HG03439 (cell line): ENCODE results near the gene NDUFA3.

Experiments
- ATAC-seq: cut with Tn5 transposase; IDR thresholded peaks from one replicate; pipeline ENCODE4 v1.9.1; 2021; ENCODE audit warnings: mild to moderate bottlenecking, moderate library complexity; ENCODE audit not compliant: unreplicated experiment

NDUFA3 gene

DNA sequence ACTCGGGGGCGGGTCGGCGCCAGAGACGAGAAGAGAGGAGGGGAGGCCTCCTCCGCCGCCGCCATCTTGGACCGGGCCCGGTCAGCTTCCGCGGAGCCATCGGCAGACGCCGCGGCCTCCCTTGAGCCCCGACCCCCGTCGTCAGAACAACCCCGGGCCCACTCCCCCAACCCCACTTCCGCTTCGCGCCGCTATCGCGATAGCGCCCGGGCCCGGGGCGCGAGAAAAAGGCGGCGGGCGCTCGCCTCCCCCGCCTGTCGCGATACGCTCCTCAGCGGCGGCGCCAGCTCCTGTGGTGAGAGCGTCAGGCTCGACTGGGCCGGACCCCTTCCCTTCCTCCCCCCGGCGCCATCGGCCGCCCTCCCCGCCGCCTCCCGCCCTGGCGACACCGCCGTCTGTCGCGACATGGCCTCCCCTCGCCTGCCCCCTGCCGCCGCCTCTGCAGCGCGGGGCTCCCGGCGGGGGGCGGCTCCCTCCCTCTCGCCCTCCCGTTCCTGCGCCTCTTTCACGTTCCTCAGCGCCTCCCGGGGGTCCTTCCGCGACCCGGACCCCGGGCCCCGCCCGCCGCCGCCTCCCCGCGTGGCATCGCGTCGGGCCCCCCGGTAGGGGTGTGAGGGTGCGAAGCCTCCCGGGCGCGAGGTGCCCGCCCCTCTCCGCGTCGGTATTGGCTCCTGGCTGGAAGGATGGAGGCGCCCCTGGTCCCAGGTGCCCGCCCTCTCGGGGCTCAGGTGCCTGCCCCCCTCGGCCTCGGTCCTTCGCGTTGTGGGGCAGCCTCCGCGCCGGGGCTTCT is 35.2 kb downstream of the NDUFA3 start, which contains the start of gene CNOT3:
Gene CNOT3 (plus strand): TSS at position 64 of the 790 bp plus-strand sequence. CDS start 5,217 bp downstream, outside the sequence.
- ATAC-seq, result no peak

GRCh38 chr19:54138489-54139256 is 36.0 kb downstream of the NDUFA3 start:
- no peak for ATAC-seq

DNA sequence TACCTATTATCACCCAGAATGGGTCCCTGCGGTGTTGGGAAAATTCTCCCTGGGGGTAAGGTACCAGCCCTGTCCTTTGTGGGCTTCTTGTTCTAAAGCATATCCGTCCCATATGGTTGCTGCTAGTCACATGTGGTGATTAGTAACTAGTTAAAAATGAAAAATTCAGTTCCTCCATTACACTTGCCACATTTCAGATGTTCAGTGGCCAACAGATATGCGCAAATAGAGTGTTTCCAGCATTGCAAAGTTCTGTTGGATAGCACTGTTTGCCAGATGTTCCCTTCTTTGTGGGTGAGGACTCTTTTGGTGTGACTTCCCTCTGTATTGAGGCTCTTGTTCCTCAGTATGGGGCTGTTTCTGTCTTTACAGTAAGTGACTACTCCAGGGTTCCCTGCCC is 38.7 kb downstream of the NDUFA3 start:
- no peak for ATAC-seq

- ATAC-seq, result no peak
Measured at GRCh38 chr19:54142166-54142780, 39.6 kb downstream of the NDUFA3 start.

GRCh38 chr19:54145541-54146158 is 43.0 kb downstream of the NDUFA3 start:
- ATAC-seq, result no peak

DNA sequence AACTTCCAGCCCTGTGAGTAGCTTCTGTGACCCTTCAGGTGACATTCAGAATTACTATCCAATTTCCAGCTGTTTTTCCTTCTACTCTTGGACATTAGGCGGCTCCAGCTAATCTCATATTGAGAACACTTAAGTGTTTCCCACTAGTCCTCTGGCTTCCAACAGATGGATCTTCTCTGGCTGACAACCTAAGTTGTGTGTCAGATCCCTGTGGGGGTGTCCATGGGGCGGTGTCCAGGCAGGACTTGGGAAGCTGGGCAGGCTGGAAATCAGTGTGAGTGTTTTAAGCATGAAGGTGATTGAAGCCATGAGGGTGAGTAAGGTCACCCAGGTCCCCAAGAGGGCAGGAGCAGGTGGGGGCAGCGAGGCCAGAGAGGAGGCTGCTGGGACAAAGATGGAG is 45.0 kb downstream of the NDUFA3 start:
- no peak for ATAC-seq

GRCh38 chr19:54148158-54148557 is 45.5 kb downstream of the NDUFA3 start:
- no peak for ATAC-seq

DNA sequence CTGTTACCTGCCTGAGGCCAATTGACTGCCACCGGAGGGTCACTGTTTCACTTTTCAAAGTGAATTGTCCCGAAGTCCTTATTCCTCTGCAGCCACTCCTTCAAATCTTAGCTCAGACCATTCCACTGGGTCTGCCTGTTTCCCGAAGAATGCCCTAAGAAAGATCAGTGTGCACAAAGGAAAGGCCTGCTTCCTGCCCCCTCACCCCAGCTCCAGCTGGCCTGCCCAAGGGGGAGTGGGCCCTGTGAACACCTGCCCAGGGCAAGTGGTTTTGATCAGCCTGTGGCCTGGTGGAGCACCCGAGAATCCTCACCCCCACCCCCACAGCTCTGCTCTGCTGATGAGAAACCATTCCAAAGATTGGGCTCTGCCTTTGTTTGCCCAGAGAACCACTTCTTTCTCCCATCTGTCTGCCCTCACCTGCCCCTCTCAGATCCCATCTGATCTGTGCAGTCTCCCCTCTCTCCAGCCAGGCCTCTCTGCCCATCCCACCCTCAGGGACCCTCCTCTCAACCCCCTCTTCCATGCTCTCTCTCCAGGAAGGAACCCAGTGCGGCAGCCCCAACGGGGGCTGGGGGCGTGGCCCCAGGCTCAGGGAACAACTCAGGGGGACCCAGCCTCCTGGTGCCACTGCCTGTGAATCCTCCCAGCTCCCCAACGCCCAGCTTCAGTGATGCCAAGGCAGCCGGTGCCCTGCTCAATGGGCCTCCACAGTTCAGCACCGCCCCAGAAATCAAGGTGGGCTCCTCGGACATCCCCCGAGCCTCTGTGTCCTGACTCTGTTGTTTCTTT is 46.6 kb downstream of the NDUFA3 start:
- no peak for ATAC-seq

DNA sequence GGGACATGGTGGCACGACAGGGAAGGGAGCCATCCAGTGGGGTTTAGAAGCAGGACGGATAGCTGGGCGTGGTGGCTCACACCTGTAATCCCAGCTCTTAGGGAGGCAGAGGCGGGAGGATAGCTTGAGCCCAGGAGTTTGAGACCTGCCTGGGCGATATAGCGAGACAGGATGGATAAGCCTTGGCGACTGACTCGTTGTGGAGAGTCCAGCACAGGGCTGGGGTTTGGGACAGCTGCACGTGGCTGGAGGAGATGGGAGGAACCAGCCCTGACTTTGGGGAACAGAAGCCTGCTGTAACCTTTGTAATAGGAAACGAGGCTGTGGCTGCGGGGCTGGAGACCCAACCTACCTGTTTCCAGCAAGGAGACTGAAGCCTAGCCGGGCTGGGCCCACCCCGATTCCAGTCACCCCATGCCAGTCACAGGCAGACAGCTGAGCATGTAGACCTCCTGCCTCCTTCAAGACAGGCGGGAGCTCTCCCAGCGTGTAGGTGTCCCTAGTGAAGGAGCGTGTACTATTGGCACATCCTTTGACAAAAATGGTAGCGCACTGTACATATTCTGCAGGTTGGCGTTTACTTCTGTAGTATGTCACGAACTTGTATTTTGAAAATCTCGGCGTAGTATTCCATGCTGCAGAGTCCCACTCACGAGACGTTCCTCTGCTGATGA is 48.8 kb downstream of the NDUFA3 start:
- no peak for ATAC-seq

DNA sequence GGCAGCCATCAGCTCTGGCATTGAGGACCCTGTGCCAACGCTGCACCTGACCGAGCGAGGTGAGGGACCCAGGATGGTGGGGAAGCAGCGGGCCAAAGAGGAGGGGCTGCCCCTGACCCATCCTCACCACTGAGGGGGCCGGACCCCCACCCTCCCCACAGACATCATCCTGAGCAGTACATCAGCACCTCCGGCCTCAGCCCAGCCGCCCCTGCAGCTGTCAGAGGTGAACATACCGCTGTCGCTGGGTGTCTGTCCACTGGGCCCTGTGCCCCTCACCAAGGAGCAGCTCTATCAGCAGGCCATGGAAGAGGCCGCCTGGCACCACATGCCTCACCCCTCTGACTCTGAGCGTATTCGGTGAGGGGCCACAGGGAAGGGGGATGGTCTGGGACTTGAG is 49.6 kb downstream of the NDUFA3 start:
- no peak for ATAC-seq

DNA sequence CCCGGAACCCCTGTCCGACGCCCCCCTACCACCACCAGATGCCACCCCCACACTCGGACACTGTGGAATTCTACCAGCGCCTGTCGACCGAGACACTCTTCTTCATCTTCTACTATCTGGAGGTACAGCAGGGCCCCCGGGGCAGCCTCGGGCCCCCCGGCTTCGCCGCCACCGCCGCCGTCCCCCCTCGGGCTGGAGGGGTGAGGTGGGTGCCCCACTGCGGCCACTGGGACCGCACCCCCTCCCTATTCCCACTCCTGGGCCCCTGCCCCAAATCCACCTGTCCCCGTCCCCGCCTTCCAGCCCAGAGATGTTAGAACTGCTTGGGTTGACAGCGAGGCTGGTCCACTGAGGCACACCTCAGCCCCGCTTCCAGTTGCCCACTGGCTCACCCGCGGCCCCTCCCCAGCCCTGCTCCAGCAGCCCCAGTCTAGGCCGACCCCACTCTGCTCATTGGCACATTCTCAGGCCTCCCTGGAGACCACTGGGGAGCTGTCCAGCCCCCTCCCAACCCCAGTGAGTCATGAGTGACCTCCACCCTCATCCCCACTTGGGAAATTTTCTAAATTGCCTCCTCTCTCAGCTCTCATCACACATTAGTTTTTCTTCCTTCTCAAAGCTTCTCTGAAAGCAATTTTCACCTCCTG is 50.3 kb downstream of the NDUFA3 start:
- no peak for ATAC-seq

GRCh38 chr19:54153731-54154326 is 51.2 kb downstream of the NDUFA3 start:
- ATAC-seq, result no peak

- ATAC-seq, result no peak
Measured at GRCh38 chr19:54154603-54155345, 52.1 kb downstream of the NDUFA3 start.

- no peak for ATAC-seq
Measured at GRCh38 chr19:54155694-54156093, 53.0 kb downstream of the NDUFA3 start.

- no peak for ATAC-seq
Measured at GRCh38 chr19:54156490-54156889, 53.8 kb downstream of the NDUFA3 start.

DNA sequence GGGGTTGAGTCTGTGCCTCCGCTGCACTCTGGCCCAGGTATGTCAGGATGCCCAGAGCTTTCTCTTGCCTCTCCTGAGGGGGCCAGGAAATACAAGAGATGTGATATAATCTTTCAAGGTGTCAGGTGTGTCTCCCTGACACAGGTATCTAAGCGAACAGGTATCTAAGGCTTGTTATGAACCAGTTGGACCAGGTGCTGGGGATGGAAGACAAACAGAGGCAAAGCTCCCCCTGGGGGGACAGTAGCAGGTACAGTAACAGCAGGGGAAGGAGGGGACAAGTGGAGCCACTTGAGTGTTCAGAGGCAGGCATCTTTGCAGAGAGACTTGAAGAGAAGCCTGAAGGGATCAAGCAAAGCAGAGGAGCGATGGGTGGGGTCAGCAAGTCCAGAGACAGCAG is 54.3 kb downstream of the NDUFA3 start:
- ATAC-seq, result no peak
